ENCODE data around the gene ZBTB38. TPM values are rescaled to one million over a fixed set of nuclear protein-coding genes. Genes with fewer than 3 reads are reported as not detected.
A peak's percentile ranks its signal among the peaks of the same experiment; 100 is the strongest.

ZBTB38 gene
- total and polyA plus RNA-seq, 2 donors (not counting 3 experiments of a cell fraction or from before 2014, with no cell fraction given) = 31.1 to 85.2 TPM

GRCh38 chr3:141405591-141405990 is 37.3 kb downstream of the ZBTB38 start:
- peaks cover 72% of the 10 kb centered on the region for H3K4me1 ChIP-seq (ENCODE audit: control insufficient read depth, extremely low read depth, insufficient read depth, low read length)
- H3K79me2 ChIP-seq (ENCODE audit: control insufficient read depth, insufficient read depth, low read length) = peaks cover 52% of the 10 kb centered on the region
- H3K27me3 ChIP-seq (ENCODE audit: control insufficient read depth in 2 of 2, insufficient read depth in 2 of 2, low read length in 2 of 2) = no peaks in the 10 kb centered on the region
- intact Hi-C loops (cut with micrococcal nuclease) (no loop called here), dilution Hi-C loops (cut with MboI; ENCODE audit: extremely low pct_ligation_motif_present, low sequenced_read_pairs) (no loop called here)
- CTCF ChIA-PET = interaction anchor here (0.8 to 2.4 kb wide), 17 partner anchors 15 to 102 kb away, joined by 3 to 13 read pairs (median 5); no protein-coding TSS in a partner anchor
- H4K20me1 ChIP-seq (replicated peaks; ENCODE audit: control insufficient read depth, extremely low read depth, insufficient read depth, low read length) = no peaks in the 10 kb centered on the region
- BruUV-seq (replicated peaks) = no TSS peak
- peak overlapping the region; percentile 97 for H3K27ac ChIP-seq (ENCODE audit: insufficient read depth, low read depth, low read length)
- H3K9me3 ChIP-seq (replicated peaks; ENCODE audit: control insufficient read depth, insufficient read depth, low read length) = no peaks in the 10 kb centered on the region
- POLR2A ChIA-PET = interaction anchor here (0.7 to 1.2 kb wide), 2 partner anchors 14 to 45 kb away, joined by 3 to 6 read pairs; no protein-coding TSS in a partner anchor
- peak overlapping the region in 1 of 3 experiments; percentile 48 for H3K4me3 ChIP-seq (replicated peaks in 1 of 3; ENCODE audit: insufficient read depth in 1 of 3, low read depth in 1 of 3, low read length in 3 of 3)
- H3K36me3 ChIP-seq (ENCODE audit: control insufficient read depth in 2 of 2, extremely low read depth in 1 of 2, insufficient read depth in 2 of 2, low read length in 2 of 2) = peaks cover 14 to 29% of the 10 kb centered on the region in 2 experiments
- no peaks in the 10 kb centered on the region for H3K9me1 ChIP-seq (replicated peaks; ENCODE audit: control insufficient read depth, extremely low read depth, insufficient read depth, low read length)
- peak overlapping the region; percentile 79 for H3K9ac ChIP-seq (replicated peaks; ENCODE audit: extremely low read depth, insufficient read depth, low read length)
- DNase-seq (ENCODE audit: low read depth, low spot score) (no peak), FAIRE-seq (no peak)
- H3K4me2 ChIP-seq (ENCODE audit: insufficient read depth, low read length) = peak overlapping the region; percentile 80
- no peak overlapping the region for H2AFZ ChIP-seq (ENCODE audit: low read depth, low read length)
- no peak for TF ChIP-seq JUN (IDR thresholded peaks at IDR 0.05; ENCODE audit: borderline replicate concordance, insufficient read depth, insufficient read length, low read depth)
- TF ChIP-seq MAX (IDR thresholded peaks at IDR 0.05; ENCODE audit: insufficient read depth, insufficient read length) = no peak
- no peak for TF ChIP-seq POLR2A (IDR thresholded peaks at IDR 0.05; ENCODE audit: low read depth, low read length)
- TF ChIP-seq EZH2 (IDR thresholded peaks at IDR 0.05; ENCODE audit: borderline replicate concordance, low read depth, low read length, severe bottlenecking) = no peak

- Histone ChIP-seq H3K4me1 (ENCODE audit: control insufficient read depth, extremely low read depth, insufficient read depth, low read length) (peaks cover 73% of the 10 kb centered on the region), H3K9ac (replicated peaks; ENCODE audit: extremely low read depth, insufficient read depth, low read length) (no peak overlapping the region)
These were observed 38.0 kb downstream of the ZBTB38 start for GRCh38 chr3:141406265-141406664.

More at GRCh38 chr3:141406265-141406664, 38.0 kb downstream of the ZBTB38 start:
- Histone ChIP-seq H3K79me2 (ENCODE audit: control insufficient read depth, insufficient read depth, low read length) (peaks cover 52% of the 10 kb centered on the region), H3K4me3 (replicated peaks in 1 of 3; ENCODE audit: insufficient read depth in 1 of 3, low read depth in 1 of 3, low read length in 3 of 3) (no peak overlapping the region), H3K36me3 (ENCODE audit: control insufficient read depth in 2 of 2, extremely low read depth in 1 of 2, insufficient read depth in 2 of 2, low read length in 2 of 2) (peaks cover 14 to 29% of the 10 kb centered on the region in 2 experiments), H2AFZ (ENCODE audit: low read depth, low read length) (no peak overlapping the region), H3K9me1 (replicated peaks; ENCODE audit: control insufficient read depth, extremely low read depth, insufficient read depth, low read length) (no peaks in the 10 kb centered on the region), H4K20me1 (replicated peaks; ENCODE audit: control insufficient read depth, extremely low read depth, insufficient read depth, low read length) (no peaks in the 10 kb centered on the region), H3K27ac (ENCODE audit: insufficient read depth, low read depth, low read length) (peak overlapping the region; percentile 97), H3K27me3 (ENCODE audit: control insufficient read depth in 2 of 2, insufficient read depth in 2 of 2, low read length in 2 of 2) (no peaks in the 10 kb centered on the region), H3K4me2 (ENCODE audit: insufficient read depth, low read length) (no peak overlapping the region), H3K9me3 (replicated peaks; ENCODE audit: control insufficient read depth, insufficient read depth, low read length) (no peaks in the 10 kb centered on the region)
- dilution Hi-C loops (cut with MboI; ENCODE audit: extremely low pct_ligation_motif_present, low sequenced_read_pairs) (no loop called here), intact Hi-C loops (cut with micrococcal nuclease) (no loop called here)
- no TSS peak for BruUV-seq (replicated peaks)
- no peak for DNase-seq (ENCODE audit: low read depth, low spot score)
- TF ChIP-seq MYC (IDR thresholded peaks at IDR 0.05; ENCODE audit: low read depth, low read length) (no peak), FOS (IDR thresholded peaks at IDR 0.05; ENCODE audit: borderline replicate concordance, insufficient read depth, low read length) (no peak)
- POLR2A ChIA-PET = no interaction called here
- CTCF ChIA-PET = interaction anchor here (1.0 to 2.0 kb wide), 2 partner anchors 20 to 35 kb away, joined by 3 to 13 read pairs; no protein-coding TSS in a partner anchor
- no peak for FAIRE-seq

All from endothelial cell of umbilical vein (primary cell).